ENCODE results near the gene LOXL3. TPM values are rescaled to one million over a fixed set of nuclear protein-coding genes. Genes with fewer than 3 reads are reported as not detected.

The LOXL3 gene
- polyA plus RNA-seq, 1 of the 3 experiments (the other 2 are of a cell fraction): 47.9 TPM

- POLR2A ChIA-PET: no interaction called here
- Histone ChIP-seq H3K9me2 (no peaks in the 10 kb centered on the region), H3K27me3 (ENCODE audit: insufficient read depth) (no peaks in the 10 kb centered on the region), H3K9ac (no peak overlapping the region), H3K27ac (ENCODE audit: low read depth in 2 of 2, low read length in 1 of 2) (no peak overlapping the region), H2AFZ (ENCODE audit: low read depth) (no peak overlapping the region), H3K79me2 (ENCODE audit: insufficient read depth) (no peaks in the 10 kb centered on the region), H3K4me3 (ENCODE audit: low read depth in 2 of 2, low read length in 1 of 2) (no peak overlapping the region), H4K20me1 (ENCODE audit: insufficient read depth) (no peaks in the 10 kb centered on the region), H3K9me3 (no peaks in the 10 kb centered on the region), H3K36me3 (replicated peaks in 1 of 2; ENCODE audit: control insufficient read depth in 1 of 2, insufficient read depth in 2 of 2, low read length in 1 of 2) (peaks cover 0 to 15% of the 10 kb centered on the region in 2 experiments), H3K4me1 (ENCODE audit: control insufficient read depth in 1 of 2, insufficient read depth in 2 of 2, low read depth in 1 of 2, low read length in 1 of 2) (peaks cover 0 to 22% of the 10 kb centered on the region in 2 experiments; a peak in 1 of 4 replicates), H3K4me2 (no peak overlapping the region), H3F3A (replicated peaks; ENCODE audit: insufficient read depth) (peaks cover 3% of the 10 kb centered on the region)
- CTCF ChIA-PET: interaction anchor here (2.8 to 4.6 kb wide), 3 partner anchors 9 to 89 kb away, joined by 12 to 32 read pairs (median 19); partner anchors contain the start of genes CCDC142, PCGF1 and TTC31
- TF ChIP-seq POLR2AphosphoS5 (IDR thresholded peaks at IDR 0.05; ENCODE audit: low read depth, low read length): 0 out of 2 replicates have a peak, but pooled peaks have one; percentile 18
- TF ChIP-seq TAF1 (IDR thresholded peaks at IDR 0.05; ENCODE audit: borderline replicate concordance, low read depth, low read length): no peak
- WGBS (ENCODE audit: low lambda C conversion rate): 71% methylated on average over 53 of the region's 61 CpGs
- peak; percentile 35 for DNase-seq
These were observed 55.8 kb downstream of the LOXL3 start for GRCh38 chr2:74497777-74498499.

GRCh38 chr2:74496997-74497776, 56.6 kb downstream of the LOXL3 start:
- Histone ChIP-seq H3K9ac (no peak overlapping the region), H3F3A (replicated peaks; ENCODE audit: insufficient read depth) (peaks cover 3% of the 10 kb centered on the region), H3K9me2 (no peaks in the 10 kb centered on the region), H3K27me3 (ENCODE audit: insufficient read depth) (no peaks in the 10 kb centered on the region), H3K4me2 (no peak overlapping the region), H3K79me2 (ENCODE audit: insufficient read depth) (no peaks in the 10 kb centered on the region), H3K4me1 (ENCODE audit: control insufficient read depth in 1 of 2, insufficient read depth in 2 of 2, low read depth in 1 of 2, low read length in 1 of 2) (peaks cover 0 to 22% of the 10 kb centered on the region in 2 experiments; a peak in 1 of 4 replicates), H4K20me1 (ENCODE audit: insufficient read depth) (no peaks in the 10 kb centered on the region), H2AFZ (ENCODE audit: low read depth) (no peak overlapping the region), H3K36me3 (replicated peaks in 1 of 2; ENCODE audit: control insufficient read depth in 1 of 2, insufficient read depth in 2 of 2, low read length in 1 of 2) (peaks cover 0 to 23% of the 10 kb centered on the region in 2 experiments), H3K9me3 (no peaks in the 10 kb centered on the region), H3K27ac (ENCODE audit: low read depth in 2 of 2, low read length in 1 of 2) (no peak overlapping the region), H3K4me3 (ENCODE audit: low read depth in 2 of 2, low read length in 1 of 2) (no peak overlapping the region)
- TF ChIP-seq YY1 (IDR thresholded peaks at IDR 0.05; ENCODE audit: low read depth) (no peak), NFIC (IDR thresholded peaks at IDR 0.05; ENCODE audit: borderline replicate concordance) (peak; percentile 68)
- ChIA-PET CTCF (interaction anchor here (2.8 to 4.6 kb wide), 2 partner anchors 10 to 15 kb away, joined by 12 to 32 read pairs; partner anchors contain the start of genes CCDC142, PCGF1 and TTC31), POLR2A (interaction anchor here (0.6 kb wide), 1 partner anchor 14 kb away, joined by 3 read pairs; the partner anchor contains the start of genes CCDC142 and TTC31)
- 87% methylated on average over 17 of the region's 19 CpGs for WGBS (ENCODE audit: low lambda C conversion rate)
- no peak for DNase-seq

GRCh38 chr2:74495440-74495839, 58.3 kb downstream of the LOXL3 start:
- Histone ChIP-seq H3K9ac (no peak overlapping the region), H3K4me3 (ENCODE audit: low read depth in 2 of 2, low read length in 1 of 2) (no peak overlapping the region), H3K9me3 (no peaks in the 10 kb centered on the region), H3K4me2 (no peak overlapping the region), H3K4me1 (ENCODE audit: control insufficient read depth in 1 of 2, insufficient read depth in 2 of 2, low read depth in 1 of 2, low read length in 1 of 2) (peaks cover 0 to 5% of the 10 kb centered on the region in 2 experiments; a peak in 1 of 4 replicates), H3K27ac (ENCODE audit: low read depth in 2 of 2, low read length in 1 of 2) (no peak overlapping the region), H3K9me2 (no peaks in the 10 kb centered on the region), H2AFZ (ENCODE audit: low read depth) (no peak overlapping the region), H3K27me3 (ENCODE audit: insufficient read depth) (no peaks in the 10 kb centered on the region), H3F3A (replicated peaks; ENCODE audit: insufficient read depth) (peaks cover 3% of the 10 kb centered on the region), H4K20me1 (ENCODE audit: insufficient read depth) (no peaks in the 10 kb centered on the region), H3K79me2 (ENCODE audit: insufficient read depth) (no peaks in the 10 kb centered on the region), H3K36me3 (replicated peaks in 1 of 2; ENCODE audit: control insufficient read depth in 1 of 2, insufficient read depth in 2 of 2, low read length in 1 of 2) (peaks cover 0 to 40% of the 10 kb centered on the region in 2 experiments)
- 100% methylated on average over 1 of the region's 1 CpG for WGBS (ENCODE audit: low lambda C conversion rate)
- no peak for TF ChIP-seq SIN3A (IDR thresholded peaks at IDR 0.05; ENCODE audit: borderline replicate concordance, low read depth, low read length)
- TF ChIP-seq NFIC (IDR thresholded peaks at IDR 0.05; ENCODE audit: borderline replicate concordance): no peak
- no peak for TF ChIP-seq RXRA (IDR thresholded peaks at IDR 0.05; ENCODE audit: borderline replicate concordance, low read depth)
- no peak for TF ChIP-seq PBX3 (IDR thresholded peaks at IDR 0.05)
- ChIA-PET CTCF (interaction anchor here (2.8 to 4.6 kb wide), 2 partner anchors 11 to 13 kb away, joined by 12 to 32 read pairs; partner anchors contain the start of genes CCDC142, PCGF1 and TTC31), POLR2A (no interaction called here)
- no peak for DNase-seq
